ENCODE measurements around the gene SF3A1.

Gene SF3A1

GRCh38 chr22:30371981-30372380, 15.3 kb upstream of the SF3A1 start:
- Histone ChIP-seq H3K36me3 (ENCODE audit: insufficient read depth, insufficient read length, low read length) (peaks cover 12% of the 10 kb centered on the region), H3K27me3 (ENCODE audit: insufficient read depth, insufficient read length) (no peaks in the 10 kb centered on the region), H3K4me3 (ENCODE audit: insufficient read length, low read depth) (no peak overlapping the region), H3K4me1 (ENCODE audit: insufficient read depth, insufficient read length) (peaks cover 4% of the 10 kb centered on the region), H3K9me3 (ENCODE audit: insufficient read depth, low read length) (no peaks in the 10 kb centered on the region), H3K9ac (ENCODE audit: insufficient read length, low read depth) (no peak overlapping the region)
- TF ChIP-seq SUZ12 (IDR thresholded peaks at IDR 0.05; ENCODE audit: extremely low read depth, insufficient read depth, insufficient read length), result no peak
- no peak for TF ChIP-seq YY1 (IDR thresholded peaks at IDR 0.05; ENCODE audit: insufficient read depth, insufficient read length)
- TF ChIP-seq ZNF274 (IDR thresholded peaks at IDR 0.05; ENCODE audit: low read depth, low read length), result no peak
- DNase-seq (ENCODE audit: low read depth, low spot score), result no peak

GRCh38 chr22:30371321-30371720, 14.6 kb upstream of the SF3A1 start:
- Histone ChIP-seq H3K4me1 (ENCODE audit: insufficient read depth, insufficient read length) (peaks cover 4% of the 10 kb centered on the region), H3K9ac (ENCODE audit: insufficient read length, low read depth) (no peak overlapping the region), H3K4me3 (ENCODE audit: insufficient read length, low read depth) (no peak overlapping the region), H3K27me3 (ENCODE audit: insufficient read depth, insufficient read length) (no peaks in the 10 kb centered on the region), H3K36me3 (ENCODE audit: insufficient read depth, insufficient read length, low read length) (peaks cover 9% of the 10 kb centered on the region), H3K9me3 (ENCODE audit: insufficient read depth, low read length) (no peaks in the 10 kb centered on the region)
- TF ChIP-seq ZNF274 (IDR thresholded peaks at IDR 0.05; ENCODE audit: low read depth, low read length), result no peak
- TF ChIP-seq SUZ12 (IDR thresholded peaks at IDR 0.05; ENCODE audit: extremely low read depth, insufficient read depth, insufficient read length), result no peak
- no peak for TF ChIP-seq YY1 (IDR thresholded peaks at IDR 0.05; ENCODE audit: insufficient read depth, insufficient read length)
- DNase-seq (ENCODE audit: low read depth, low spot score), result no peak

- H3K9ac ChIP-seq (ENCODE audit: insufficient read length, low read depth), result no peak overlapping the region
- TF ChIP-seq SUZ12 (IDR thresholded peaks at IDR 0.05; ENCODE audit: extremely low read depth, insufficient read depth, insufficient read length), result no peak
- TF ChIP-seq YY1 (IDR thresholded peaks at IDR 0.05; ENCODE audit: insufficient read depth, insufficient read length), result no peak
- no peak for TF ChIP-seq ZNF274 (IDR thresholded peaks at IDR 0.05; ENCODE audit: low read depth, low read length)
- peaks cover 12% of the 10 kb centered on the region for H3K36me3 ChIP-seq (ENCODE audit: insufficient read depth, insufficient read length, low read length)
- DNase-seq (ENCODE audit: low read depth, low spot score), result no peak
- H3K4me1 ChIP-seq (ENCODE audit: insufficient read depth, insufficient read length), result peaks cover 4% of the 10 kb centered on the region
- no peak overlapping the region for H3K4me3 ChIP-seq (ENCODE audit: insufficient read length, low read depth)
- no peaks in the 10 kb centered on the region for H3K9me3 ChIP-seq (ENCODE audit: insufficient read depth, low read length)
- H3K27me3 ChIP-seq (ENCODE audit: insufficient read depth, insufficient read length), result no peaks in the 10 kb centered on the region
Measured at GRCh38 chr22:30370641-30371230, 14.0 kb upstream of the SF3A1 start.

- Histone ChIP-seq H3K9ac (ENCODE audit: insufficient read length, low read depth) (peak overlapping the region; percentile 10), H3K36me3 (ENCODE audit: insufficient read depth, insufficient read length, low read length) (peaks cover 17% of the 10 kb centered on the region), H3K4me3 (ENCODE audit: insufficient read length, low read depth) (no peak overlapping the region), H3K4me1 (ENCODE audit: insufficient read depth, insufficient read length) (no peaks in the 10 kb centered on the region), H3K27me3 (ENCODE audit: insufficient read depth, insufficient read length) (no peaks in the 10 kb centered on the region), H3K9me3 (ENCODE audit: insufficient read depth, low read length) (no peaks in the 10 kb centered on the region)
- DNase-seq (ENCODE audit: low read depth, low spot score), result no peak
- TF ChIP-seq SUZ12 (IDR thresholded peaks at IDR 0.05; ENCODE audit: extremely low read depth, insufficient read depth, insufficient read length), result no peak
- no peak for TF ChIP-seq ZNF274 (IDR thresholded peaks at IDR 0.05; ENCODE audit: low read depth, low read length)
- TF ChIP-seq YY1 (IDR thresholded peaks at IDR 0.05; ENCODE audit: insufficient read depth, insufficient read length), result no peak
Measured at GRCh38 chr22:30368420-30368819, 11.7 kb upstream of the SF3A1 start.

GRCh38 chr22:30365891-30366290, 9.2 kb upstream of the SF3A1 start:
- H3K27me3 ChIP-seq (ENCODE audit: insufficient read depth, insufficient read length), result no peaks in the 10 kb centered on the region
- H3K4me3 ChIP-seq (ENCODE audit: insufficient read length, low read depth), result no peak overlapping the region
- H3K4me1 ChIP-seq (ENCODE audit: insufficient read depth, insufficient read length), result peaks cover 4% of the 10 kb centered on the region
- TF ChIP-seq YY1 (IDR thresholded peaks at IDR 0.05; ENCODE audit: insufficient read depth, insufficient read length) (no peak), ZNF274 (IDR thresholded peaks at IDR 0.05; ENCODE audit: low read depth, low read length) (no peak), SUZ12 (IDR thresholded peaks at IDR 0.05; ENCODE audit: extremely low read depth, insufficient read depth, insufficient read length) (no peak)
- no peaks in the 10 kb centered on the region for H3K9me3 ChIP-seq (ENCODE audit: insufficient read depth, low read length)
- no peak overlapping the region for H3K9ac ChIP-seq (ENCODE audit: insufficient read length, low read depth)
- no peak for DNase-seq (ENCODE audit: low read depth, low spot score)
- H3K36me3 ChIP-seq (ENCODE audit: insufficient read depth, insufficient read length, low read length), result peaks cover 20% of the 10 kb centered on the region

GRCh38 chr22:30362651-30363281, 6.1 kb upstream of the SF3A1 start:
- H3K4me1 ChIP-seq (ENCODE audit: insufficient read depth, insufficient read length), result peaks cover 6% of the 10 kb centered on the region
- no peaks in the 10 kb centered on the region for H3K9me3 ChIP-seq (ENCODE audit: insufficient read depth, low read length)
- DNase-seq (ENCODE audit: low read depth, low spot score), result no peak
- H3K9ac ChIP-seq (ENCODE audit: insufficient read length, low read depth), result no peak overlapping the region
- H3K36me3 ChIP-seq (ENCODE audit: insufficient read depth, insufficient read length, low read length), result peaks cover 20% of the 10 kb centered on the region
- no peak overlapping the region for H3K4me3 ChIP-seq (ENCODE audit: insufficient read length, low read depth)
- no peak for TF ChIP-seq ZNF274 (IDR thresholded peaks at IDR 0.05; ENCODE audit: low read depth, low read length)
- no peak for TF ChIP-seq YY1 (IDR thresholded peaks at IDR 0.05; ENCODE audit: insufficient read depth, insufficient read length)
- no peak for TF ChIP-seq SUZ12 (IDR thresholded peaks at IDR 0.05; ENCODE audit: extremely low read depth, insufficient read depth, insufficient read length)
- H3K27me3 ChIP-seq (ENCODE audit: insufficient read depth, insufficient read length), result no peaks in the 10 kb centered on the region

GRCh38 chr22:30361916-30362650, 5.4 kb upstream of the SF3A1 start:
- Histone ChIP-seq H3K36me3 (ENCODE audit: insufficient read depth, insufficient read length, low read length) (peaks cover 20% of the 10 kb centered on the region), H3K27me3 (ENCODE audit: insufficient read depth, insufficient read length) (no peaks in the 10 kb centered on the region), H3K9ac (ENCODE audit: insufficient read length, low read depth) (no peak overlapping the region), H3K4me3 (ENCODE audit: insufficient read length, low read depth) (no peak overlapping the region), H3K9me3 (ENCODE audit: insufficient read depth, low read length) (no peaks in the 10 kb centered on the region), H3K4me1 (ENCODE audit: insufficient read depth, insufficient read length) (peaks cover 6% of the 10 kb centered on the region)
- DNase-seq (ENCODE audit: low read depth, low spot score), result no peak
- no peak for TF ChIP-seq YY1 (IDR thresholded peaks at IDR 0.05; ENCODE audit: insufficient read depth, insufficient read length)
- TF ChIP-seq SUZ12 (IDR thresholded peaks at IDR 0.05; ENCODE audit: extremely low read depth, insufficient read depth, insufficient read length), result no peak
- TF ChIP-seq ZNF274 (IDR thresholded peaks at IDR 0.05; ENCODE audit: low read depth, low read length), result no peak

All from NT2/D1 (cell line).